GM23248 (cell line): Measurements from ENCODE around the gene MTRF1.

ENCODE experiments used
- EZH2 ChIP-seq: fragments of 200-600 bp; sonication (generic); IDR thresholded peaks from 2 replicates; pipeline ENCODE4 v1.6.1; 2018; ENCODE audit warnings: antibody characterized with exemption, mild to moderate bottlenecking; ENCODE audit not compliant: insufficient read depth, poor library complexity, severe bottlenecking
- EZH2phosphoT487 ChIP-seq: fragments of 200-600 bp; sonication (generic); IDR thresholded peaks from 2 replicates; pipeline ENCODE4 v1.6.1; 2018; ENCODE audit warnings: antibody characterized with exemption, moderate library complexity, mild to moderate bottlenecking, low read depth; ENCODE audit not compliant: insufficient read depth

GRCh38 chr13:41188584-41188983 lies 74.8 kb downstream of the MTRF1 start:
- TF ChIP-seq EZH2phosphoT487 (no peak), EZH2 (no peak)
